Measurements from ENCODE around the gene SPON1.
"Not testable (repeated sequence)": the region's sequence is repeated elsewhere in the genome, so short reads cannot be mapped to it uniquely, and the experiment has no call there.

The SPON1 gene

GRCh38 chr11:14269692-14270573 lies 307.4 kb downstream of the SPON1 start:
- TF ChIP-seq CTCF (IDR thresholded peaks at IDR 0.05; ENCODE audit: low read length, missing control alignments): no peak
- no peak for DNase-seq (ENCODE audit: low read depth)
- no peak overlapping the region for H3K4me3 ChIP-seq (replicated peaks; ENCODE audit: low read depth, low read length)

GRCh38 chr11:14270690-14271542 lies 308.4 kb downstream of the SPON1 start:
- no peak overlapping the region for H3K4me3 ChIP-seq (replicated peaks; ENCODE audit: low read depth, low read length)
- no peak for TF ChIP-seq CTCF (IDR thresholded peaks at IDR 0.05; ENCODE audit: low read length, missing control alignments)
- no peak for DNase-seq (ENCODE audit: low read depth)

- no peak for TF ChIP-seq CTCF (IDR thresholded peaks at IDR 0.05; ENCODE audit: low read length, missing control alignments)
- H3K4me3 ChIP-seq (replicated peaks; ENCODE audit: low read depth, low read length): no peak overlapping the region
- DNase-seq (ENCODE audit: low read depth): no peak
Observed at GRCh38 chr11:14273895-14274294, 311.4 kb downstream of the SPON1 start.

- H3K4me3 ChIP-seq (replicated peaks; ENCODE audit: low read depth, low read length): no peak overlapping the region
- no peak for TF ChIP-seq CTCF (IDR thresholded peaks at IDR 0.05; ENCODE audit: low read length, missing control alignments)
- peak; percentile 66 for DNase-seq (ENCODE audit: low read depth)
Observed at GRCh38 chr11:14275076-14275475, 312.6 kb downstream of the SPON1 start.

GRCh38 chr11:14278869-14279268 lies 316.3 kb downstream of the SPON1 start:
- not testable (repeated sequence) for DNase-seq (ENCODE audit: low read depth); H3K4me3 ChIP-seq (replicated peaks; ENCODE audit: low read depth, low read length)

GRCh38 chr11:14288189-14288935 lies 325.8 kb downstream of the SPON1 start:
- no peak overlapping the region for H3K4me3 ChIP-seq (replicated peaks; ENCODE audit: low read depth, low read length)
- peak; percentile 85 for DNase-seq (ENCODE audit: low read depth)
- no peak for TF ChIP-seq CTCF (IDR thresholded peaks at IDR 0.05; ENCODE audit: low read length, missing control alignments)

- DNase-seq (ENCODE audit: low read depth): no peak
- no peak for TF ChIP-seq CTCF (IDR thresholded peaks at IDR 0.05; ENCODE audit: low read length, missing control alignments)
Observed at GRCh38 chr11:14290422-14290821, 327.9 kb downstream of the SPON1 start.

More at GRCh38 chr11:14290422-14290821, 327.9 kb downstream of the SPON1 start:
- H3K4me3 ChIP-seq (replicated peaks; ENCODE audit: low read depth, low read length): no peak overlapping the region

All from fibroblast of pulmonary artery (primary cell).